Activated naive CD8-positive, alpha-beta T cell treated with anti-CD3 and anti-CD28 coated beads, Interleukin-2, amount 50 U/mL, for 16 hours (primary cell): Measurements from ENCODE around the gene KRT15.

Source experiments
- DNase-seq: peaks from one replicate; pipeline ENCODE4 v3.0.0-alpha.2; 2020; ENCODE audit warnings: low read depth, low spot score

The KRT15 gene

GRCh38 chr17:41518789-41519449 is at the start of gene KRT15:
Gene KRT15, minus strand, starts transcription at chr17:41518890. Its CDS starts 63 bp downstream, at chr17:41518827.
- no peak for DNase-seq

DNA sequence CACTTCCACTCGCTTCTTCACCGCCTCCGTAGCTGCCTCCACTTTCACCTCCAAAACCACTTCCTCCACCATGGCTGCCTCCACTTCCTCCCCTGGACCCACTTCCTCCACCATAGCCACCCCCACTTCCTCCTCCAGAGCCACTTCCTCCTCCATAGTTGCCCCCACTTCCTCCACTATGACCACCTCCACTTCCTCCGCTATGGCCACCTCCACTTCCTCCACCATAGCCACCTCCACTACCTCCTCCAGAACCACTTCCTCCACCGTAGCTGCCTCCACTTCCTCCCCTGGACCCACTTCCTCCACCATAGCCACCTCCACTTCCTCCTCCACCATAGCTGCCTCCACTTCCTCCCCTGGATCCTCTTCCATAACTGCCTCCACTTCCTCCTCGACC is 48.6 kb upstream of the KRT15 start:
- DNase-seq: no peak

- DNase-seq: no peak
Measured at GRCh38 chr17:41565338-41565737, 46.6 kb upstream of the KRT15 start.

- DNase-seq: no peak
Measured at GRCh38 chr17:41563607-41564170, 45.0 kb upstream of the KRT15 start.

GRCh38 chr17:41561554-41561953 is 42.9 kb upstream of the KRT15 start:
- DNase-seq: no peak

DNA sequence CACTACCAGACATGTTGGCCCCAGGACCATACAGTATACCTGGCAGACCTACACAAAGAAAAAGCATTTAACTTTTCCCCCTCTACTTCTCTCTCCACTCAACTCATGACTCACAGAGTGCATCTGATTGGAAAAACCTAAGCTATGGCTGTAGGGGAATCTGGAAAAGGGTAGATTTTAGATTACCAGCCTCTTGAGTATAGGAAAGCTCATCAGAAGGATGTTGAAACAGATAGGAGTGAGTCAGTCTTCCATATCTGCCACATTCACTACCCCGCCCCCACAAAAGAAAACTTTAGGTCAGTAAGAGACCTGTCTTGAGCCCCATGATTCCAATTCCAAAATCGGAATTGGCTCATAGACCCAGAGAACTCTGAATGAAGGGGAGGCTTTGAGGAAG is 40.9 kb upstream of the KRT15 start:
- DNase-seq: no peak

- no peak for DNase-seq
Measured at GRCh38 chr17:41556931-41557330, 38.2 kb upstream of the KRT15 start.

GRCh38 chr17:41556306-41556705 is 37.6 kb upstream of the KRT15 start:
- no peak for DNase-seq

- no peak for DNase-seq
Measured at GRCh38 chr17:41555105-41555887, 36.6 kb upstream of the KRT15 start.

DNA sequence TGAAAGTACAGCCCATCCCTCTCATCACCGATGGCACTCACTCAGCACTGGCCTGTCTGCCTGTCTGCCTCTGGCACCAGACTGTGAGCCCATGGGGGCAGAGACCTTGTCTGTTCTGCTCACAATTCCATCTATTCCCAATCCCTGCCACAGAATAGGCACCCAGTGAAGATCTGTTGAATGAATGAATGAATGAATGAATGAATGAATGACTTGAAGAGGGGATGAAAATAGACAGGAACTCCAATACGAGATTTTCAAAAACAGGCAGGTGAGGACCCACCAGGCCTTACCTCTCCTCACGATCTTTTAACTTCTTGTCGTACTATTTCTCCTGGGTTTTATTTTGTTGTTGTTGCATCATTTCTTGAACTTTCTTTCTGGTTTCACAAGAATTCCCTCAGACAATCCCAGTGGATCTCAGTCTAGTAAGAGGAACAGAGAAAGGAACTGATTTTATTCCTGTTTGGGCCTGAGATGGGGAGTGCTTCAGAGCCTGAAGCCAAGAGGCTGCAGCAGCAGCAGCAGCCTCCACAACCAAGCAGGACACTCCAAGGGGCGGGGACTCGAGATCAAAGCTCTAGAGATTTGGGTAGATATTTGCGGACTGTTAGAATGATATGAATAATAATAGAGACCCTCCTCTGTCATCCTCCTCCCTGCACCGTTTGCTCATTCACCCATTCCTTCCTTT is 35.4 kb upstream of the KRT15 start:
- no peak for DNase-seq

- no peak for DNase-seq
Measured at GRCh38 chr17:41553176-41553575, 34.5 kb upstream of the KRT15 start.

GRCh38 chr17:41552455-41552854 is 33.8 kb upstream of the KRT15 start:
- DNase-seq: no peak

GRCh38 chr17:41551365-41551764 is 32.7 kb upstream of the KRT15 start:
- DNase-seq: no peak

DNA sequence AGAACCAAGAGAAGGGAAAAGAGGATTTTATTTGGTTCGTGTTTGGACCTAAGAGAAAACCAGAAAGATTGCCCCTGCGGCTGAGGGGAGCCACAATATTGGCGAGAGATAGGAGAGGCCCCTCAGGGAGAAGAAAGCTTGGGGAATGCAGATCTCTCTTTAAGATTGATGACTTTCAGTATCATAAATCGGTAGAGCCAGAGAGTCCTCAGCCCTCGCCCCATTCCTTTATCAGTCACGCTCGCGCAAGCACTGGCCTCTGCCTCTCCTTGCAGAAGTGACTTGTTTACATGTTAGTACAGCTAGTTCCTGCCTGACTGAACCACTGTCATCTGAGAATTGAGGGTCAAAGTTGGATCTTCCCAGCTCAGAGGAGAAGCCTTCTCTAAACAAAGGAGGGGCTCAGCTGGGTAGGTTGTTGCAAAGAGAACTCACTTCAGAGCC is 30.9 kb upstream of the KRT15 start:
- DNase-seq: no peak

GRCh38 chr17:41548844-41549595 is 30.3 kb upstream of the KRT15 start:
- peak; percentile 62 for DNase-seq

DNA sequence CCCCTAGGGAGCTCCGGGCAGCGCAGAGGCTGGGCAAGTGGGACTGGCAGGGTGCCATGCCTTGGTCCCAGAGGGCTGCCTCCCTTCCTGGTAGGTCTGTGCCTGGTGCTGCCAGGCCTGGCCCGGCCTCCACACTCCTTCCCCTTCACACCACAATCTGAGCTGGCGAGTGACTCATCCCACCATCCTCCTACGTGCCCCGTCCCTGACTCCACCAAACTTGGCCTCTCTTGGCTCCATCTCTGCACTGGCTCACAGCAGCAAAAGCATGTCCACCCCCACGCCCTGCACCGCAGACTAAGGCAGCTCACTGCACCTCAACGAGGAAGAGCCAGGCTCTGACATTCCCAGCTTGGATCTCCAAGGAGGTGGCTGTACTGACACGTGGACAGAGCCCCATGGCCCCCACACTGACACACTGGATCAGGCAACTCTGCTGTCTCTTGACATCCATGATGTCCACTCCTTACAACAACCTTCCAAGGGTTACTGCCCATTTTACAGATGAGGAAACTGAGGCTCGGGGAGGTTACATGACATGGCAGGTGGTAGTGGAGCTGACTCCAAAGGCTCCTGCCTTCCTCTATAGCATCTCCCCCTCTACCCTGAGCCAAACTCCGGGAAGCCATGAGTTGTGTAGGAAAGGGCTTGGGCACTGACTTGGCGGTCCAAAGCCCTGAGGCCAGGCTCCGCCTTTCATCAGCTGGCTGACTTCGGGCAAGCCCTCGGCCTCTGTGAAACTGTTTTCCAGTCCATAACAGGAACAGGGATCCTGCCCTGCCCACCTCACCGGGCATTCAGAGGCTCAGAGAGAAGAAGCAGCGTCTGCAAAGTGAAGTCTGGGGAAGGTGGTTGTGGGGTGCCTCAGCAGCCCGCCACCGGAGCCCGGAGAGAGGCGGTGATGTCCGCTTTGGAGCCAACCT is 29.5 kb upstream of the KRT15 start:
- peak; percentile 34 for DNase-seq

- DNase-seq: no peak
Measured at GRCh38 chr17:41547378-41547841, 28.7 kb upstream of the KRT15 start.

DNA sequence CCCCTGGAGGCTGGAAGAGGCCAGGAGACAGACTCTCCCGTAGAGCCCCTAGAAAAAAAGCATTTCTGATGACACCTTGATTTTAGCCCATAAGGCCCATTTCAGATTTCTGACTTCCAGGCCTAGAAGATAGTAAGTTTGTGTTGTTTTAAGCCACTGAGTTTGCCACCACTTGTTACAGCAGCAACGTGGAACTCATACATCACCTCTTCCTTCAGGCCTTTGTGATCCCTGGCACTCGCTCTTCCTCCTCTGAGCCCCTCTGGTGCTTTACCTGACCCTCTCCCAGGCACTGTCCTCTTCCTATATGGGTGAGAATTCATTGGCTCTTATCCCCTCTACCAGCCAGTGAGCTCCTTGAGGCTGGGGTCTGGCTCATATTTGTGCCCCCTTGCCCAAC is 28.1 kb upstream of the KRT15 start:
- no peak for DNase-seq

- DNase-seq: no peak
Measured at GRCh38 chr17:41545829-41546410, 27.2 kb upstream of the KRT15 start.

DNA sequence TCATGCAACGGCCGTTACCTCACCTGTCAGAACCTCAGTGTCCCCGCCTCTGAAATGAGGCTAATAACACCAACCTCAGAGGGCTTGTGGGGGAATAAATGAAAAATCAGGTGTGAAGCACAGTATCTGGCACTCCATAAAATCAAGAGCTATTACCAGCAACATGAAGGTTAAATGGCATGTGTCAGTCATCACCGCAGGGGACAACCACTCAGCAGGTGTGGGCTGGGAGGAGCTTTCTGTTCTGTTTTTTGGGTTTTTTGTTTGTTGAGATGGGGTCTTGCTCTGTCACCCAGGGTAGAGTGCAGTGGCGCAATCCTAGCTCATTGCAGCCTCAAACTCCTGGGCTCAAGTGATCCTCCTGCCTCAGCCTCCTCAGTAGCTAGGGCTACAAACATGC is 26.2 kb upstream of the KRT15 start:
- DNase-seq: no peak
